ENCODE results near the gene ZNF112.

- TF ChIP-seq POLR2A (IDR thresholded peaks at IDR 0.05; ENCODE audit: low read length) (no peak), GATA1 (IDR thresholded peaks at IDR 0.05; ENCODE audit: low read depth, low read length) (no peak)
These were observed 24.3 kb downstream of the ZNF112 start for GRCh38 chr19:44332145-44332544.
